SK-N-SH (cell line): ENCODE measurements around the gene MB21D2. TPM values are rescaled to one million over a fixed set of nuclear protein-coding genes. Genes with fewer than 3 reads are reported as not detected.

Experiments used
- CTCF ChIA-PET: fragments of 300-600, 350-600 bp; formaldehyde crosslinking; extraction: SDS; loops from one replicate; lab custom pipeline; 2021; lab: Yijun Ruan, JAX
- POLR2A ChIA-PET: fragments of 350-600 bp; sonication (Branson Sonifier 250); formaldehyde crosslinking; extraction: SDS; loops from one replicate; lab custom pipeline; 2020; ENCODE audit warnings: antibody characterized with exemption, inconsistent platforms; lab: Yijun Ruan, JAX
- DNase-seq: peaks from one replicate; pipeline ENCODE4 v3.0.0; 2012
- H2AFZ ChIP-seq: fragments of 200-600 bp; sonication (generic); 2 replicates; pipeline ENCODE4 v1.8.1; 2016; ENCODE audit warnings: antibody characterized with exemption, mild to moderate bottlenecking, low read depth
- H3F3A ChIP-seq: fragments of 200-600 bp; sonication (generic); replicated peaks from 2 replicates; pipeline ENCODE3; 2016; ENCODE audit warnings: antibody characterized with exemption, mild to moderate bottlenecking; ENCODE audit not compliant: insufficient read depth
- H3K27ac ChIP-seq, 2 experiments: fragments of 200-500 bp in 1 of 2; fragments of 200-600 bp in 1 of 2; sonication (Bioruptor generic) in 1 of 2; sonication (generic), shearing (Covaris generic) in 1 of 2; 2 replicates each; pipeline versions ENCODE4 v1.5.1 to v1.6.1; 2014 to 2016; ENCODE audit warnings: low read depth in 2 of 2, inconsistent platforms in 1 of 2, low read length in 1 of 2, mild to moderate bottlenecking in 1 of 2, mixed read lengths in 1 of 2
- H3K27me3 ChIP-seq: fragments of 200-600 bp; sonication (generic), shearing (Covaris generic); 2 replicates; pipeline ENCODE4 v1.6.1; 2016; ENCODE audit warnings: mixed run types; ENCODE audit not compliant: insufficient read depth
- H3K36me3 ChIP-seq, 2 experiments: fragments of 200-500 bp in 1 of 2; fragments of 200-600 bp in 1 of 2; sonication (Bioruptor generic) in 1 of 2; sonication (generic) in 1 of 2; replicated peaks in 1 of 2; 2 replicates each; pipeline versions ENCODE3 to v1.5.1; 2014 to 2016; ENCODE audit warnings: low read length in 1 of 2, mild to moderate bottlenecking in 1 of 2; ENCODE audit not compliant: insufficient read depth in 2 of 2, control insufficient read depth in 1 of 2
- H3K4me1 ChIP-seq, 2 experiments: fragments of 200-500 bp in 1 of 2; fragments of 200-600 bp in 1 of 2; sonication (Bioruptor generic) in 1 of 2; sonication (generic), shearing (Covaris generic) in 1 of 2; 2 replicates each; pipeline versions ENCODE4 v1.5.1 to v1.6.1; 2014 to 2016; ENCODE audit warnings: low read depth in 1 of 2, low read length in 1 of 2, mixed run types in 1 of 2; ENCODE audit not compliant: insufficient read depth in 2 of 2, control insufficient read depth in 1 of 2
- H3K4me2 ChIP-seq: fragments of 200-600 bp; sonication (generic), shearing (Covaris generic); 2 replicates; pipeline ENCODE4 v1.6.1; 2017; ENCODE audit warnings: mixed run types
- H3K4me3 ChIP-seq, 2 experiments: fragments of 200-500 bp in 1 of 2; fragments of 200-600 bp in 1 of 2; sonication (Bioruptor generic) in 1 of 2; sonication (generic), shearing (Covaris generic) in 1 of 2; 2 replicates each; pipeline versions ENCODE4 v1.5.1 to v1.8.1; 2014 to 2016; ENCODE audit warnings: low read depth in 2 of 2, inconsistent platforms in 1 of 2, low read length in 1 of 2, mild to moderate bottlenecking in 1 of 2, mixed read lengths in 1 of 2, moderate library complexity in 1 of 2
- H3K79me2 ChIP-seq: fragments of 200-600 bp; sonication (generic); 2 replicates; pipeline ENCODE4 v1.8.1; 2017; ENCODE audit warnings: mild to moderate bottlenecking; ENCODE audit not compliant: insufficient read depth
- H3K9ac ChIP-seq: fragments of 200-600 bp; sonication (generic); 2 replicates; pipeline ENCODE4 v1.6.1; 2017; ENCODE audit warnings: mixed run types
- H3K9me2 ChIP-seq: fragments of 200-600 bp; sonication (generic); 2 replicates; pipeline ENCODE4 v1.6.1; 2017; ENCODE audit warnings: mixed run types
- H3K9me3 ChIP-seq: fragments of 200-600 bp; sonication (generic); 2 replicates; pipeline ENCODE4 v1.6.1; 2017; ENCODE audit warnings: mixed run types, mild to moderate bottlenecking, moderate library complexity
- H4K20me1 ChIP-seq: fragments of 200-600 bp; sonication (generic); 2 replicates; pipeline ENCODE4 v1.6.1; 2017; ENCODE audit warnings: mild to moderate bottlenecking, mixed run types; ENCODE audit not compliant: insufficient read depth
- CHD2 ChIP-seq: fragments of 150-350 bp; IDR thresholded peaks from 2 replicates; pipeline ENCODE4 v1.6.1; 2018; ENCODE audit warnings: low read length; ENCODE audit not compliant: partially characterized antibody
- CTCF ChIP-seq: fragments of 200-600 bp; sonication (generic); IDR thresholded peaks from 2 replicates; pipeline ENCODE4 v1.6.1; 2017; ENCODE audit warnings: antibody characterized with exemption, mild to moderate bottlenecking, moderate library complexity
- ELF1 ChIP-seq: IDR thresholded peaks from 2 replicates; pipeline ENCODE4 v1.4.0; 2012
- EP300 ChIP-seq, 2 experiments: IDR thresholded peaks; 2 replicates each; pipeline versions ENCODE4 v1.4.0 to v1.6.1; 2012; ENCODE audit warnings: borderline replicate concordance in 1 of 2, low read depth in 1 of 2, low read length in 1 of 2
- EZH2phosphoT487 ChIP-seq: fragments of 200-600 bp; sonication (generic); IDR thresholded peaks from 2 replicates; pipeline ENCODE4 v1.6.1; 2017; ENCODE audit warnings: low read depth, mixed run types, mild to moderate bottlenecking, antibody characterized with exemption, moderate library complexity, borderline replicate concordance
- FOSL2 ChIP-seq: IDR thresholded peaks from 2 replicates; pipeline ENCODE4 v1.4.0; 2012; ENCODE audit warnings: low read depth, mild to moderate bottlenecking, moderate library complexity, borderline replicate concordance
- FOXM1 ChIP-seq: IDR thresholded peaks from 2 replicates; pipeline ENCODE4 v1.4.0; 2012; ENCODE audit warnings: low read depth, mild to moderate bottlenecking
- IRF3 ChIP-seq: fragments of 150-350 bp; IDR thresholded peaks from 2 replicates; pipeline ENCODE4 v1.6.1; 2016; ENCODE audit warnings: mild to moderate bottlenecking, low read depth, low read length
- MEF2A ChIP-seq: IDR thresholded peaks from 2 replicates; pipeline ENCODE4 v1.4.0; 2012; ENCODE audit warnings: low read depth, borderline replicate concordance
- MXI1 ChIP-seq: IDR thresholded peaks from 2 replicates; pipeline ENCODE4 v1.6.1; 2012; ENCODE audit warnings: mild to moderate bottlenecking, low read depth, low read length, improper control_type of control experiment
- RAD21 ChIP-seq: IDR thresholded peaks from 2 replicates; pipeline ENCODE4 v1.6.1; 2012; ENCODE audit warnings: mild to moderate bottlenecking, low read length
- REST ChIP-seq: IDR thresholded peaks from 2 replicates; pipeline ENCODE4 v1.6.1; 2012; ENCODE audit warnings: mild to moderate bottlenecking, low read depth, low read length, moderate library complexity
- RFX5 ChIP-seq: IDR thresholded peaks from 2 replicates; pipeline ENCODE4 v1.6.1; 2012; ENCODE audit warnings: mild to moderate bottlenecking, improper control_type of control experiment, low read length
- SMC3 ChIP-seq: IDR thresholded peaks from 2 replicates; pipeline ENCODE4 v1.6.1; 2012; ENCODE audit warnings: low read depth, low read length, improper control_type of control experiment
- TAF1 ChIP-seq: IDR thresholded peaks from 2 replicates; pipeline ENCODE4 v1.6.1; 2012; ENCODE audit warnings: low read depth, mild to moderate bottlenecking, low read length, moderate library complexity, borderline replicate concordance
- TEAD4 ChIP-seq: IDR thresholded peaks from 2 replicates; pipeline ENCODE4 v1.4.0; 2012; ENCODE audit warnings: mild to moderate bottlenecking, borderline replicate concordance; ENCODE audit not compliant: insufficient read depth
- USF1 ChIP-seq: IDR thresholded peaks from 2 replicates; pipeline ENCODE4 v1.4.0; 2012; ENCODE audit warnings: low read depth, borderline replicate concordance
- YY1 ChIP-seq: IDR thresholded peaks from 2 replicates; pipeline ENCODE4 v1.4.0; 2012; ENCODE audit warnings: low read depth, mild to moderate bottlenecking
- WGBS: methylation state at CpG from one replicate; pipeline ENCODE4 v1.1.6; 2017; ENCODE audit warnings: low lambda C conversion rate; 5-methylcytosine and 5-hydroxymethylcytosine counted together
- polyA plus RNA-seq, 3 experiments: library from polyadenylated mRNA; depleted of rRNA; stranded (reverse); fragments of >200 nt; gene quantifications; 2 replicates each; pipeline ENCODE4 v1.2.3, GENCODE V29; 2012

Gene MB21D2
- polyA plus RNA-seq, 1 of the 3 experiments (the other 2 are of a cell fraction): 12.7 TPM

GRCh38 chr3:192802957-192803899, 114.4 kb downstream of the MB21D2 start:
- peaks cover 16% of the 10 kb centered on the region; the same call in 1 of the 2 replicates for H3K79me2 ChIP-seq
- no peaks in the 10 kb centered on the region for H3K9me3 ChIP-seq
- TF ChIP-seq CTCF: peak; percentile 69
- no peak for TF ChIP-seq FOXM1
- TF ChIP-seq USF1: no peak
- no peak for TF ChIP-seq TEAD4
- no peak for TF ChIP-seq YY1
- no peak for TF ChIP-seq MXI1
- TF ChIP-seq CHD2: no peak
- TF ChIP-seq EP300 (IDR thresholded peaks at IDR 0.05; ENCODE audit: borderline replicate concordance in 1 of 2, low read depth in 1 of 2, low read length in 1 of 2): no peak
- no peak for TF ChIP-seq REST
- TF ChIP-seq MEF2A: no peak
- TF ChIP-seq TAF1: no peak
- no peak for TF ChIP-seq IRF3
- peak; percentile 62 for TF ChIP-seq SMC3
- no peak for TF ChIP-seq FOSL2
- TF ChIP-seq RAD21: peak; percentile 55
- no peak for TF ChIP-seq RFX5
- TF ChIP-seq EZH2phosphoT487: no peak
- no peak for TF ChIP-seq ELF1
- no peaks in the 10 kb centered on the region for H3K9me2 ChIP-seq
- H3K4me2 ChIP-seq: no peak overlapping the region
- ChIA-PET POLR2A (no interaction called here), CTCF (interaction anchor here (0.6 to 6.3 kb wide), 19 partner anchors 8 to 662 kb away, joined by 3 to 46 read pairs (median 4); no protein-coding TSS in a partner anchor)
- peak; percentile 42 for DNase-seq
- H3K36me3 ChIP-seq: peaks cover 0 to 8% of the 10 kb centered on the region in 2 experiments
- H3K4me1 ChIP-seq: peaks cover 0 to 3% of the 10 kb centered on the region in 2 experiments; a peak in 1 of 4 replicates
- peaks cover 26% of the 10 kb centered on the region for H4K20me1 ChIP-seq
- no peak overlapping the region for H3K9ac ChIP-seq
- H3K27ac ChIP-seq: no peak overlapping the region
- 45% methylated on average over 7 of the region's 7 CpGs for WGBS
- H3K4me3 ChIP-seq: no peak overlapping the region
- no peaks in the 10 kb centered on the region for H3K27me3 ChIP-seq
- no peaks in the 10 kb centered on the region for H3F3A ChIP-seq
- no peak overlapping the region for H2AFZ ChIP-seq
